ENCODE results near the gene RAB11FIP3.

Gene RAB11FIP3

DNA sequence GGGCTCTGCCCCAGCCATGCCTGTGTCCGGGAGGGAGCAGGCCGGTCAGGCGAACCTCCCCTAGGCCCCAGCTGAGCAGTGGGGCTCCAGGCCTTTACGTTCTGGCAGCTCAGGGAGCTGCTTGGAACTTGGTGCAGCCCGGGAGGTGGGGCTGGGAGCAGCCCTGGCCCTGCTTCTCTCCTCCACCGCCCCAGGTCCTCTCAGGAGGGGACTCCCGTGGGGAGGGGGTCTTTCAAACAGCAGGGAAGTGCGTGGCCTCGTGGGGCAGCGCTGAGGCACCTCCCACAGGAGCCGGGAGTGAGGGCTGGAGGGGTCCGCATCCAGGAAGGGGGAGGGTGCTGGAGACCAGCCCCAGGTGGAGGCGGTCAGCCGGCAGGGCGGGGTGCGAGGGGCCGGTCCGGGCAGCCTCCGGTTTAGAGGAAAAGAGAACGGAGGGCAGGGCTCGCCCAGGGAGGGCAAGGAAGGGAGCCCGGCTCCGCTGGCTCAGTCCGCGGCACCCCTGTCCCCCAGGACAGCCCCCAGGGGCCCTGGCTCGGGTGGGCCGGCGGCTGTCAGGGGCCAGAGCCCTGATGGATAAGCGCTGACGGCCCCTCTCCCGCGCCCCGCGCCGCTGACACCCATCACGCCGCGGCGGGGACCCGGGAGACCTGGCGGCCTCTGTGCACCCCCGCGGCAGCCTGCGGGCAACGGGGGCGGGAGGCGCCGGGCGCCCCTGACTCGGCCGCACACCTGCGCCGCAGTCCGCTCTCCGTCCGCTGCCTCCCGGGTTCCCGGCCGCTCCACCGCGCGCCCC, 134.2 kb downstream of the RAB11FIP3 start:
- TF ChIP-seq, protein P1, sequence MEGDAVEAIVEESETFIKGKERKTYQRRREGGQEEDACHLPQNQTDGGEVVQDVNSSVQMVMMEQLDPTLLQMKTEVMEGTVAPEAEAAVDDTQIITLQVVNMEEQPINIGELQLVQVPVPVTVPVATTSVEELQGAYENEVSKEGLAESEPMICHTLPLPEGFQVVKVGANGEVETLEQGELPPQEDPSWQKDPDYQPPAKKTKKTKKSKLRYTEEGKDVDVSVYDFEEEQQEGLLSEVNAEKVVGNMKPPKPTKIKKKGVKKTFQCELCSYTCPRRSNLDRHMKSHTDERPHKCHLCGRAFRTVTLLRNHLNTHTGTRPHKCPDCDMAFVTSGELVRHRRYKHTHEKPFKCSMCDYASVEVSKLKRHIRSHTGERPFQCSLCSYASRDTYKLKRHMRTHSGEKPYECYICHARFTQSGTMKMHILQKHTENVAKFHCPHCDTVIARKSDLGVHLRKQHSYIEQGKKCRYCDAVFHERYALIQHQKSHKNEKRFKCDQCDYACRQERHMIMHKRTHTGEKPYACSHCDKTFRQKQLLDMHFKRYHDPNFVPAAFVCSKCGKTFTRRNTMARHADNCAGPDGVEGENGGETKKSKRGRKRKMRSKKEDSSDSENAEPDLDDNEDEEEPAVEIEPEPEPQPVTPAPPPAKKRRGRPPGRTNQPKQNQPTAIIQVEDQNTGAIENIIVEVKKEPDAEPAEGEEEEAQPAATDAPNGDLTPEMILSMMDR (IDR thresholded peaks at IDR 0.05; ENCODE audit: low read depth, low read length) = no peak
- DNase-seq (ENCODE audit: low read depth in 2 of 2) = no peak
- H3K4me3 ChIP-seq (replicated peaks in 1 of 2; ENCODE audit: low read depth in 2 of 2, low read length in 2 of 2) = no peak overlapping the region

DNA sequence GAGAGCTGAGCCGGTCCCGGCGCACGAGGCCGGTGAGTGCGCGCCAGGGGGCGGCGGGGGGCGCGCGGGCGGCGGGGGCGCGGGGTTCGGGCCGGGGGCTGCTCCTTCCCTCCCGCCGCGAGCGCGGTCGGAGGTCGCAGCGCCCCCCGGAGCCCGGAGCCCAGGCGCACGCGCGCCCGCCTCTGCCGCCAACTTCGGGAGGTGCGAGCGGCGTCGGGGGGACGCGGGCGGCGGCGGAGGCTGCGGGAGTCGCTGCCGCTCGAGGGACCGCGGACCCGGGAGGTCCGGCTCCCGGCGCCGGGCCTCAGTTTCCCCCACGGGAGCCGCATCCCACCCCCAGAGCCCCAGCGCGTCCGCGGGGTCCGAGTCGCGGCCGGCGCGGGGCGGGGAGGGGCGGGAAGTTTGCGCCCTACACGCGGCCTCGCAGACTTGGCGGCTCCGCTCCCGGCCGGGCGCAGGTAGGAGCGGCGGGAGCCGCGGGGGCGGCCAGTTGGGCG, 134.8 kb downstream of the RAB11FIP3 start, which contains the start of gene PRR35:
PRR35 (plus strand) TSS at position 191 of the 497 bp plus-strand sequence. CDS start 2,901 bp downstream, outside the sequence.
- no peak within 1 kb of the TSS for H3K4me3 ChIP-seq (replicated peaks in 1 of 2; ENCODE audit: low read depth in 2 of 2, low read length in 2 of 2)
- no peak for DNase-seq (ENCODE audit: low read depth in 2 of 2)
- TF ChIP-seq, protein P1 (IDR thresholded peaks at IDR 0.05; ENCODE audit: low read depth, low read length) = no peak

DNA sequence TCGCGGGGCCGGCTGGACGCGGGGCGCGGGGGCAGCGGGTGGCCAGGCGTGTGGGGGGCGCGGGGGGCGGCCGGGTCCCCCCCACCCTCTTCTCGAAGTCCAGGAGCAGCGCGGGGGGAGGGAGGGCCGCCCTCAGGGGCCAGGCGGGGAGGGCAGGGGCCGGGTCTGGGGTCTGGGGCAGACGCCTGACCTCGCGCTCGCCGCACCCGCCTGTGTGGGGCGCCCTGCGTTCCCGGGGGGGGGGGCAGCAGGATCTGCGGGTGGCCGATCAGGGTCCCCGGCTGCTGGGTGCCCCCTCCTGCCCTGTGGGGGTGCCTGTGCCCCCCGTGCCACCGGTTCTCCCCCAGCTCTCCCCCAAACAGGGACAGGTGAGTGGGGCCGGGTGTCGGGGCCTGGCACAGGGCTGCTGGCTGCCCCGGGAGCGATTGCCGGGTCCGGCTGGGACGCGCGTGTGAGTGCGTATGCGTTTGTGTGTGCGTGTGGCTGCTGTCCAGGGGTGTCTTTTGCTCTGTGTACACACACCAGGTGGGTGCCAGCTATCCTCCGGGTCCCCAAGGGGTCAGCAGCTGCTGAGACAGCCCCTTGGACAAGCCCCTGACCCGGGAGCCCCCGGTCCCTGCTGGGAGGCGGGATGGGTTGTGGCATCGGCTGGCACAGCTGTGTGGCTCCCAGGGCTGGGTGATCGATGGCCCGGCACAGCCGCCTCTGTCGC, 135.4 kb downstream of the RAB11FIP3 start:
- no peak overlapping the region for H3K4me3 ChIP-seq (replicated peaks in 1 of 2; ENCODE audit: low read depth in 2 of 2, low read length in 2 of 2)
- no peak for DNase-seq (ENCODE audit: low read depth in 2 of 2)
- TF ChIP-seq, protein P1 (IDR thresholded peaks at IDR 0.05; ENCODE audit: low read depth, low read length) = no peak

DNA sequence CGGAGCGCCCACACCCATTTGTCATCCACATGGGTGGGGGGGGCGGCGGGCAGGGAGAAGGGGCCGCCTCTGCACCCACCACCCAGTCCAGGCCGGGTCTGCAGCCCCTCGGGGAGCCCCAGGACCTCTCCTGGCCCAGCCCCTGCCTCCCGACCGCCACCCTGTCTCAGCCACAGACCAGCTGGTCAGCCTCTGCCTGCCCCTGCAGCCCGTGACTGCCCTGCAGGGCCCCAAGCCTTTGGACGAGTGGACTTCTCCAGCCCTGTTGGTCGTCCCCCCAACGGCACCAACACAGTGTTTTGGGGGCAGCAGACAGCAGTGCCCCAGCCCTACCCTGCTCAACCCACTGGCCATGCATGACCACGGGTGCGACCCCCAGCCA, 136.0 kb downstream of the RAB11FIP3 start:
- TF ChIP-seq, protein P1 (IDR thresholded peaks at IDR 0.05; ENCODE audit: low read depth, low read length) = no peak
- no peak for DNase-seq (ENCODE audit: low read depth in 2 of 2)
- H3K4me3 ChIP-seq (replicated peaks in 1 of 2; ENCODE audit: low read depth in 2 of 2, low read length in 2 of 2) = no peak overlapping the region

DNA sequence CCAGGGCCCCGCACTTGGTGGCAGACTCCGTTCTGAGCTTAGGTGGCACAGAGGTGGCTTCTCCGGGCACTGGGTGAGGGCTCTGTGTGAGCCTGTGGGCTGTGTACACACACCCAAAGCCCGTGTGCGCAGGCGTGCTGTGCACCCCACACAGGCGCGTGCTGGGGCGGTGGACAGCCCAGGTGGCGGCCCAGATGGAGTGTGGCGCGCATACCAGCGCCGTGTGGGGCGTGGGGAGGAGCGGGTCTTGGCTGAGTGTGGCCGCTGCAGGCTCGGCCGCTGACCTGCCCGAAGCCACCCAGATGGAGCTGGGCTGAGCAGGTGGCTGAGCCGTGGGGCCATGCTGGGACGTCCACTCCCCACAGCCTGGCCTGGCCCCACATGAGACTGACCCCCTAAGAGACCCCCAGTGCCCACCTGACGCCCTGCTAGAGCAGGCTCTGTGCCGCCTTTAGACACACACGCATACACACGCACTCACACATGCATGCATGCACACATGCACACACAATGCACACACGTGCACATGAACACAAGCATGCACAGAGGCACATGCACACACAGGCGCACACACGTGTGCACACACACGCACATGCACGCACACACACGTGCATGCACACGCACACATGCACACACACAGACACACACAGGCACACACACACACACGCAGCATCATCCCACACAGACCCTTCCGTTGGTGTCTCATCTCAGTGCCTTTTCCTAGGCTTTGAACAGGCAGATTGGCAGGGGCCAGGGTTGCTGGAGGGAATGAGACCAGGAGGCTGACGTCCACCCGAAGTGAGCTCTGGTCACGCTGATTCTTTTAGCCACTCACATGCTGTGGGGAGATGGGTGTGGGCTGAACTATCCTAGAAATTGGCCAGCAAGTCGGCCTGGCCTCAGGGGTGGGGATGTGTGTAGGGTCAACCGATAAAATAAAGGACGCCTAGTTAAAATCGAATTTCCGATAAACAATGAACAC, 136.8 kb downstream of the RAB11FIP3 start:
- TF ChIP-seq, protein P1 (IDR thresholded peaks at IDR 0.05; ENCODE audit: low read depth, low read length) = no peak
- no peak for DNase-seq (ENCODE audit: low read depth in 2 of 2)

DNA sequence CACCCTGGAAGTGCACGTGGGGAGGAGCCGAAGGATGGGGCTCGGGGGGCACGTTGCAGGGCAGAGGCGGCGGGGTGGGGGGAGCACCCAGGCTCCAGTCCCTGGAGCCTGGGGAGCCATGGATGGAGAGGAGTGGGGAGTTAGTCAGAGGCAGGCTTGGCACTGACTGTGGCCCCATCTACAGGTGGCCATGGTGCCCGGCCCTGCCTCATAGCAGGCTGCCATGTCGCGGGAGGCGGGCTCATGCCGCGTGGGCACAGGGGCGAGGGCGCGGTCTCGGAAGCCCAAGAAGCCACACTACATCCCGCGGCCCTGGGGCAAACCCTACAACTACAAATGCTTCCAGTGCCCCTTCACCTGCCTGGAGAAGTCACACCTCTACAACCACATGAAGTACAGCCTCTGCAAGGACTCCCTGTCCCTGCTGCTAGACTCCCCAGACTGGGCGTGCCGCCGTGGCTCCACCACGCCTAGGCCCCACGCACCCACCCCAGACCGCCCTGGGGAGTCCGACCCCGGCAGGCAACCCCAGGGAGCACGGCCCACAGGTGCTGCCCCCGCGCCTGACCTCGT, 137.7 kb downstream of the RAB11FIP3 start:
- DNase-seq (ENCODE audit: low read depth in 2 of 2) = no peak
- TF ChIP-seq, protein P1 (IDR thresholded peaks at IDR 0.05; ENCODE audit: low read depth, low read length) = no peak
- no peak overlapping the region for H3K4me3 ChIP-seq (replicated peaks in 1 of 2; ENCODE audit: low read depth in 2 of 2, low read length in 2 of 2)

More for the DNA sequence above, 136.8 kb downstream of the RAB11FIP3 start:
- no peak overlapping the region for H3K4me3 ChIP-seq (replicated peaks in 1 of 2; ENCODE audit: low read depth in 2 of 2, low read length in 2 of 2)

All from cardiac fibroblast (primary cell).